GM21390 (cell line): ENCODE data around the gene TNXB.
"Not testable (repeated sequence)": the region's sequence is repeated elsewhere in the genome, so short reads cannot be mapped to it uniquely, and the experiment has no call there.

Source experiments
- ATAC-seq: cut with Tn5 transposase; IDR thresholded peaks from one replicate; pipeline ENCODE4 v1.9.1; 2021; ENCODE audit not compliant: unreplicated experiment

Gene TNXB

GRCh38 chr6:32005538-32005880 is 103.6 kb downstream of the TNXB start:
- not testable (repeated sequence) for ATAC-seq

GRCh38 chr6:32004864-32005537 is 104.1 kb downstream of the TNXB start:
- not testable (repeated sequence) for ATAC-seq

GRCh38 chr6:32004393-32004792 is 104.7 kb downstream of the TNXB start:
- ATAC-seq = not testable (repeated sequence)

GRCh38 chr6:32003301-32003700 is 105.8 kb downstream of the TNXB start:
- not testable (repeated sequence) for ATAC-seq

GRCh38 chr6:32002546-32003268 is 106.4 kb downstream of the TNXB start:
- not testable (repeated sequence) for ATAC-seq

- not testable (repeated sequence) for ATAC-seq
These were observed 112.8 kb downstream of the TNXB start for GRCh38 chr6:31996385-31996784.

GRCh38 chr6:31994421-31994820 is 114.7 kb downstream of the TNXB start:
- not testable (repeated sequence) for ATAC-seq
